CD4-positive, alpha-beta T cell treated with Interleukin-17A for 4 hours (primary cell): ENCODE results near the gene DDA1.
A peak's percentile ranks its signal among the peaks of the same experiment; 100 is the strongest.

Source experiments
- DNase-seq: peaks from one replicate; pipeline ENCODE4 v3.0.0-alpha.2; 2020; ENCODE audit warnings: mixed read lengths

Gene DDA1

GRCh38 chr19:17312189-17313113, 3.1 kb downstream of the DDA1 start:
- DNase-seq: no peak

DNA sequence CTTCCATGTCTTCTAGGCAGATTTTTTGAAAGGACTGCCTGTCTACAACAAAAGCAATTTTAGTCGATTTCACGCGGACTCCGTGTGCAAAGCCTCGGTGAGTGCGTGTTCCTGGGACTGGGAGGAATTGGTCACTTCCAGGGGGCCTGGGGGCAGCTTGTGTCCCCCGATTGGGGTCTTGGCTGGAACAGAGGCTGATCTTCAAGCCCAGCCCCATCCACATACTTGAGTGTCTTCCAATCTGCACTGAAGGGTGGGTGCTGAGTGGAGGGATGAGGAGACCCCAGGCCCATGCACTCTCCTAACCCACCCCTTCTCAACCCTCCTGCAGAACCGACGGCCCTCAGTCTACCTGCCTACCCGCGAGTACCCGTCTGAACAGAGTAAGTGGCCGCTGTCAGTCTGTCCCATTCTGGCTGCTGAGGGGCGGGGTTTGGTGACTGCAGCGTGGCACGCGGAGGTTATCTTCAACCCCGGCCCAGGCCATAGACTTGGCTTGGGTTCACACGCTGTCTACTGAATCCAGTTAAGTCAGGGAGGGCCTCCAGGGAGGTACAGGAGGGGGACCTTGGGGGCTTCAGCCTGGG, 4.7 kb downstream of the DDA1 start:
- DNase-seq: no peak

GRCh38 chr19:17318966-17319365, 9.6 kb downstream of the DDA1 start:
- no peak for DNase-seq

GRCh38 chr19:17319473-17320238, 10.3 kb downstream of the DDA1 start:
- no peak for DNase-seq

GRCh38 chr19:17320435-17320834, 11.1 kb downstream of the DDA1 start:
- no peak for DNase-seq

DNA sequence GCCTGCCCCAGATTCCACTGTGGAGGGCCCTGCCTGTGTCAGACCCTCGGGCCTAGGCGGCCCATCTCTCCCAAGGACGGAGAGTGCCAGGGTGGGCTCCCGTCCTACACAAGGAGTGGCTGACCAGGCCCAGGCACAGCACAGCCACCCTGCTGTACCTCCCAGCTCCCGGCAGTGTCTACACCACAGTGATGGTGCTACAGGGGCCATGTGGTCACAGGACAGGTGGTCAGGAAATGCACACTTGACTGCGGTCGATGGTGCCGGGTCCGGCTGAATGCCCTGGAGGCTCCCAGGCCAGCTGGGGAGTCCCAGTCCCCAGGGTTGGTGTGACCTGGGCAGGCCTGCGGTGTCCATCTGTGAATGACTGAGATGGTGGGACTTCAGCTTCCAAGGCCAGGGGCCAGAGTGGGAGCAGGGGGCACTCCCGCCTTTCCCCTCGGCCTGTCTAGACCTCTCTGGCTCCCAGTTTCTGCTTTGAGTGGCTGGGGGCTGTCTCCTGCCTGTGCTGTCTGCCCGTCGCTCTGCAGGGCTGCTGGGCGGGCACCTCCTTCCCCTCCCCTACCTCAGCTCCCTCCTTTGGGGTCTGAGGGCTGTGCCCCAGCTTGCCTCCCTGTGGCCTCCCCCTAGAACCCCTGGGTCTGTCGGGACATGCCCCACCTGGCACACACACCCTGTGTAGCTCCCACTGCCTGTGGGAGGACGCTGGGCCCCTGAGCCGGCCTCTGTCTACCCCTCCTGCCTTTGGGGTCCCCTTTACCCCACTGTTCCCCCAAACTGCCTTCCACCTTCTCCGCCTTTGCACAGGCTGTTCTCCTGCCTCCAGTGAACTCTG, 12.5 kb downstream of the DDA1 start:
- no peak for DNase-seq

DNA sequence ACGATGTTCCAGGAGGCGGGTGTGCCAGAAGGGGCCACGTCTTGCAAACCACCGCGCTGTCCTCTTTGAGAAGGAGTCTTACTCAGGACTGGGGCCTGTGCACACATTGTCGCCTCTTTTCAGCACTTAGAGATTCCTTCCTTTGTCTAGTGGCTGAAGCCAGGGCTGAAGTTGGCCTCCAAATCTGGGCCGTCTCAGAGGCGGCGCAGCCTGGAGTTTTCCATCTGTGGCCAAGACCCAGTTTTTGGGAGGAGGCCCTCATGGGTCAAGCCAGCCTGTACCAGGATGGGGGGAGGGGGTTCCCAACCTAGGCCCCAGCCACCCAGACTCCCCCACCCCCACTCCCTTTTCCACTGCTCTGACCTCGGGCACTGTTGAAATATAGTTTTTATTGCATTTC, 13.5 kb downstream of the DDA1 start:
- no peak for DNase-seq

DNA sequence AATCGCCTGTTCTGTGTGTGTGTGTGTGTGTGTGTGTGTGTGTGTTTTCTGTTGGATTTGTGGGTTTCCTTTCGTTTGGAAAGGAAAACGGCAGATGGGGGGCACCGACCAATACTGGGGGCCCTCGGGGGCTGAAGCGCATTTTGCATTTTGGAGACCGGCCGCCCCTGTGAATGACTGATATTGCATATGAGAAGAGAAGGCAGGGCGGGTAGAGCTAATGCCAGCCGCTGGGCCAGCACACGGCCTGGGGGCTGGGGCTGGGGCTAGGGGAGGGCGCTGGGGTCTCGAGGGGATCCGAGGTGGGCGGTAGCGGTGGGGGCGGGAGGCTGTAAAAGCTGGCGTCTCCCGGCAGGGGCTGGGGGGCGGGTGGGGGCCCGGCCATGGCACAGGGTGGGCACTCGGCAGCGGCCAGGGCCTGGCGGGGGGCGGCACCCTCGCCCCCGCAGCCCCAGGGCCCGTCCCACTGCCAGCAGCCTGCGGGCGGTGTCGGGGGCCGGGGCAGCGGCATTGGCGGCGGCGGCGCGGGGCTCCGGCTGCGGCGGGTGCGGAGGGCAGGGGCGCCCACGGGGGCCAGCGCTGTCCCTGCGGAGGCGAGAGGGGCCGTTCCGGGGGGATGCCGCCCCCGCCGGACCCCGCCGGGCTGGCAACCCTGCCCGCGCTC, 14.1 kb downstream of the DDA1 start:
- no peak for DNase-seq

GRCh38 chr19:17323964-17324332, 14.6 kb downstream of the DDA1 start:
- peak; percentile 51 for DNase-seq

DNA sequence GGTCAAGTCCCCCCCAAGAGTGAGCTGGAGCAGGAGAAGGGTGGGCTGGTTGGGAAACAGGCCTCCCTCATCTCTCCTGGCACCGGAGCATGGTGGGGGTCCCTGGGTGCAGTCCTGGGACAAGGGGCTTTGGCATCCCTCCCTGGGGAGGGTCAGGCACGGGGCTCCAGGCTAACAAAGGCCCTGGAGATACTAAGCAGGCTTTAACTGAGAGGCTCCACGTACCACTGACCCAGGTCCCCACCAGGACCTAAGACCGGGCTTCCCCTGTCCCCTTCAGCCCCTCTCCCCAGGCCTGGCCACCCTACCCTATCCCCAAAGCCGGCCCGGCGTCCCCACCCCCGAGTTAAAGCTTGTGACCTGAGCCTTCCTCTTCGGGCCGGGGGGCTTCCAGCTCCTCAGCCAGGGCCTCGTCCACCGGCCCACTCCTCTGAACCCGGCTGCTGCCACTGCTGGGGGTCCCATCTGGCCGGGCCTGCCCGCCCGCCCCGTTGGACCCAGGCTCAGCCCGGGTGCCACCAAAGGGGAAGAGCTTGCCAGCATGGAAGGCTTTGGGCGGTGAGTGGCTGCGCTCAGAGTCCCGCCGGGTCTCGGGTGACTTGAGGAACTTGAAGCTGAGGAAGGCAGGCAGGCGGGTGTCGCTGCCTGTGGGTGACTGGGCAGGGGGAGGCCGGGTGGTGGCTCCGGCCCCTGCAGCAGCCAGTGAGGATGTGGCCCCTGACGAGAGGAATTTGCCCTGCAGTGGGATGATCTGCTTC, 15.2 kb downstream of the DDA1 start:
- DNase-seq: no peak

GRCh38 chr19:17325133-17325532, 15.8 kb downstream of the DDA1 start:
- no peak for DNase-seq

DNA sequence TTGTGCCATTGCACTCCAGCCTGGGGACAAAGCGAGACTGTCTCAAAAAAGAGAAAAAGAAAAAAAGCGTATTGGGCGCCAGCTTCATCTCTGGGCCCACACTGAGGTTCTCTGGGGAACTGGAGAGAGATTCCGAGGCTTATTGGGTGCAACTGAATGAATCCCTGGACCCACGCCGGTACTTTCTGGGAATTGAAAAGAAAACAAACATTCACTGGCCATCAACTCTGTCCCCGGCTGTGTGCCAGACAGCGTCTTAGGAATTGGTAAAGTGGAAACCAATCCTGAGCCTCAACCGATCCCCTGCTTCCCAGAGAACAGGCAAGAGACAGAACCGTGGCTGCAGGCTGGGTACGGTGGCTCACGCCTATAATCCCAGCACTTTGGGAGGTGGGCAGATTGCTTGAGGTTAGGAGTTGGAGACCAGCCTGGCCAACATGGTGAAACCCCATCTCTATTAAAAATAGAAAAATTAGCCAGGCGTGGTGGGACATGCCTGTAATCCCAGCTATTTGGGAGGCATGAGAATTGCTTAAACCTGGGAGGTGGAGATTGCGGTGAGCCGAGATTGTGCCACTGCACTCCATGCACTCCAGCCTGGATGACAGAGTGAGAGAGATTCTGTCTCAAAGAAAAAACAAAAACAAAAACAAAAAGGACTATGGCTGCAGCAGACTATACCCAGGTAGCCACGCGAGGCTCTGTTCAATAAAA, 16.7 kb downstream of the DDA1 start:
- no peak for DNase-seq

- no peak for DNase-seq
Measured at GRCh38 chr19:17326595-17326966, 17.2 kb downstream of the DDA1 start.

DNA sequence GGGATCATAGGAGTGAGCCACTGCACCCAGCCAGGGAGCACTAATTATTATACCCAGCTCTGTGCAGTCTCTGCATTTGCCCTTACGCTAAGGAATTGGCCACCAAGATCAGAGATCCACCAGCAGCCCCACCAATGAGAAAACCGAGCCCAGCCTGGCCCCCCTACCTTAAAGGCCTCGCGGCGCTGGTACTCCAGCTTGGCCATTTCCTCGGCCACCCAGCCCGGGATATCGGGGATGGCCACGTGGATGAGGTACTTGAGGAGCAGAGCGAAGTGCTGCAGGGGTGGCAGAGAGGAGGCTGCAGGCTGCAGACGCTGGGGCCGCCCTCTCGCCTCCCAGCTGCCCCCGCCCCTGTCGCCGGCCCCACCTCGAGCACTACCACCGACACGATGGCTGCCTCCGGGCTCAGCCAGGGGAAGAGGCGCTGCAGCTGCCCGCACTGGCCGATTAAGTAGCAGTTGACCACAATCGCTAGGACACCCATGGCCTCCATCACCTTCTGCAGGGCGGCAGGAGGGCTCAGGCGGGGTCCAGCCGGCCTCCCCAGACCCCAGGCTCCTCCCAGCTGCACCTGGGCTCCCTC, 17.8 kb downstream of the DDA1 start:
- DNase-seq: no peak

- peak; percentile 84 for DNase-seq
Measured at GRCh38 chr19:17327654-17328516, 18.5 kb downstream of the DDA1 start.

DNA sequence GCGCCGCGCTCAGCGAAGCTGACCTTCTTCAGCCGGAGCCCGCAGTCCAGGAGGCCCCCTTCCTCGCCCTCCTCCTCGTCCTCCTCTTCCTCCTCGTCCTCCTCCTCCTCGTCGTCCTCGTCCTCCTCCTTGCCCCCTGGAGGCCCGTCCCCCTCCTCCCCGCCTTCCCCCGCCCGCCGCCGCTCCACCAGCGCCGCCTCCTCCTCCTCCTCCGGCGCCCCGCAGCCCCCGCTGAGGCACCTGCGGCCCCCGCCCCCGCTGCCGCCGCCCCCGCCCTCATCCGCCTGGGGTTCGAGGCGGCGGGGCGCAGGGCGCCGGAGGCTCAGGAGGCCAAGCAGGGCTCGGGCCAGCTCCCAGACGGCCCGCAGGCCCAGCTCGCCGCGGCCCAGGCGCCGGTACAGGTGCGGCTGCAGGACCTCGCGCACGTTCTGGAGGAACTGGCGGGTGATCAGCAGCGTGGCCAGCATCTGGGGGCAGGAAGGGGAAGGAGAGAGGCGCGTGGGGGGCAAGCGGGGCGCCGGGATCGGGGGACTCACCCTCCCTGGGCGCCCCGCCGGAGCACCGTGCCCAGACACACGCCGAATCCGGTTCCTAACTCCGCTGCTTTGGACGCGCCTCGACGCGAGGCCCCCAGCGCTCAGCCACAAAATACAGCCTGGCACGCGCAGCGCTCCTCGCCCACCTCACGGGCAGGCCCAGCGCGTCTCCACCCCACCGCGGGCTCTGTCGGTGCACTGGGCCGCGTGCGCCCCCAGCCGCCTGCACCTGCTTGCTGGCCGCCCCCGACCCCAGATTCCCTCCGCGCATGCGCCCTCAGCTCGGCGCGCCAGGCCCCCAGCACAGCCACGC, 19.4 kb downstream of the DDA1 start:
- DNase-seq: peak; percentile 77

DNA sequence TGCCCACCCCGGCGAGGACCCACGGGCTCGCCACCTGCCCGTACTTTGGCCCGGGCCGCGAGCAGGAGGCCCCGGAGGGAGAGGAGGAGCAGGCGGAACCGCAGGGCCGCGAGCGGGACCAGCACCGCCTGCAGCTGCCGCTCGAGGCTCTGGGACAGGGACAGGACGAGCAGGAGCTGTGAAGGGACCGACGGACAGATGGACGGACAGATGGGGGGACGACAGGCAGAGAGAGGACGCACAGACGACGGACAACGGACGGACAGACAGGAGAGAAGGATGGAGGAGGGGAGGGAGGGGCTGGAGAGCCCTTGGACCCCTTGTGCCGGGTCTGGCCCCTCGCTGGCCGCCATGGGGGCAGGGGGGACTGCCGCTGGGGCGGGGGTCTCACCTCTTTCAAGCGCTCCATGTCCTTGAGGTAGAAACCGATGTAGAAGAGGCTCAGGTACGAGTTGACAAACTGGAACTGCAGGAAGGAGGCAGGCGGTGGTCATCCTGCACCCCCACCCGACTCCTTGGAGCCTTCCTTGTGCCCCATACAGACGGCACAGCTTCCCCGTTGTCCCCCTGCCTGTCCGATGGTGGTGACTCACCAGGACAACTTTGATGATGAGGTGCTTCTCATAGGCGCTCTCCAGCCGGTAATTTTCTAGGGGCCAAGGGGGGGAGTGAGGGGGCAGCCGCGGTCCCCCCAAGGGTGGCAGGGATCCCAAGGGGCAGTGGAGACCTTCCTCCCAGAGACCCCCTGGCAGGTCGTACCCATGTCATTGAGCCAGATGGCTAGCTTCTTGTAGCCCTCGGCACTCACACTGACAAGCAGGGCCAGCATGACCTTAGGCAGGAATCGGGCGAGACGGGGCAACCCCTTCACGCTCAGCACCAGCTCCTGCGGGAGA, 20.3 kb downstream of the DDA1 start:
- DNase-seq: no peak
